Right atrium auricular region (tissue), 2 donors: ENCODE data around the gene CEP170B. TPM values are rescaled to one million over a fixed set of nuclear protein-coding genes. Genes with fewer than 3 reads are reported as not detected.
A peak's percentile ranks its signal among the peaks of the same experiment; 100 is the strongest.

Source experiments
- DNase-seq: peaks from one replicate; pipeline ENCODE4 v3.0.0-alpha.2; 2019; ENCODE audit warnings: low spot score
- H3K27ac ChIP-seq, 2 donors: fragments of 200-600 bp; sonication (generic); 1 replicate in 1 of 2; 2 replicates in 1 of 2; pipeline ENCODE4 v1.5.1; 2016 to 2019
- H3K27me3 ChIP-seq, 2 donors: fragments of 200-600 bp; sonication (generic); one replicate each; pipeline versions ENCODE4 v1.5.1 to v1.6.0; 2017 to 2019
- H3K36me3 ChIP-seq: fragments of 200-600 bp; sonication (generic); one replicate; pipeline ENCODE4 v1.5.1; 2016
- H3K4me1 ChIP-seq, 2 donors: fragments of 200-600 bp; sonication (generic); one replicate each; pipeline versions ENCODE4 v1.5.1 to v1.6.0; 2017 to 2019
- H3K4me3 ChIP-seq, 2 donors: fragments of 200-600 bp; sonication (generic); 1 replicate in 1 of 2; 2 replicates in 1 of 2; pipeline ENCODE4 v1.5.1; 2017 to 2019; ENCODE audit warnings: mild to moderate bottlenecking in 1 of 2, moderate library complexity in 1 of 2
- H3K9me3 ChIP-seq, 2 donors: fragments of 200-600 bp; sonication (generic); one replicate each; pipeline ENCODE4 v1.5.1; 2019
- total RNA-seq, 2 donors: library from RNA; depleted of rRNA; stranded (reverse); fragments of >200 nt; gene quantifications; one replicate each; pipeline ENCODE4 v1.1.0, GENCODE V29; 2016
- TF ChIP-seq, protein P1 (sequence below), 2 donors: fragments of 200-600 bp; sonication (generic); IDR thresholded peaks; one replicate each; pipeline ENCODE4 v1.5.1; 2019; ENCODE audit warnings: antibody characterized with exemption in 2 of 2

The CEP170B gene
- total RNA-seq, 2 donors from 2014 or later: 7.9 to 15.1 TPM

DNA sequence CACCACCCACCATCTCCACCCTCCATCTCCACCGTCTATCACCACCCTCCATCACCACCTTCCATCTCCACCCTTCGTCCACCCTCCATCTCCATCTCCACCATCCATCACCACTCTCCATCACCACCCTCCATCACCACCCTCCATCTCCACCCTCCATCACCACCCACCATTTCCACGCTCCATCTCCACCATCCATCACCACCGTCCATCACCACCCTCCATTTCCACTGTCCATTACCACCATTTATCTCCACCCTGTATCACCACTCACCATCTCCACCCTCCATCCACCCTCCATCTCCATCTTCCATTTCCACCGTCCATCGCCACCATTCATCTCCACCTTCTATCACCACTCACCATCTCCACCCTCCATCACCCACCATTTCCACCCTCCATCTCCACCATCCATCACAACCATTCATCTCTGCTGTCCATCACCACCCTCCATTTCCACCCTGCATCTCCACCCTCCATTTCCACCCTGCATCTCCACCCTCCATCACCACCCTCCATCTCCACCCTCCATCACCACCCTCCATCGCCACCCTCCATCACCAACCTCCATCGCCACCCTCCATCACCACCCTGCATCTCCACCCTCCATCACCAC is 6.1 kb upstream of the CEP170B start:
- no peak overlapping the region for H3K4me3 ChIP-seq
- H3K27me3 ChIP-seq: no peaks in the 10 kb centered on the region
- no peak for DNase-seq
- no peak overlapping the region for H3K27ac ChIP-seq
- H3K4me1 ChIP-seq: peaks cover 0 to under 1% of the 10 kb centered on the region in 2 donors
- TF ChIP-seq, protein P1, sequence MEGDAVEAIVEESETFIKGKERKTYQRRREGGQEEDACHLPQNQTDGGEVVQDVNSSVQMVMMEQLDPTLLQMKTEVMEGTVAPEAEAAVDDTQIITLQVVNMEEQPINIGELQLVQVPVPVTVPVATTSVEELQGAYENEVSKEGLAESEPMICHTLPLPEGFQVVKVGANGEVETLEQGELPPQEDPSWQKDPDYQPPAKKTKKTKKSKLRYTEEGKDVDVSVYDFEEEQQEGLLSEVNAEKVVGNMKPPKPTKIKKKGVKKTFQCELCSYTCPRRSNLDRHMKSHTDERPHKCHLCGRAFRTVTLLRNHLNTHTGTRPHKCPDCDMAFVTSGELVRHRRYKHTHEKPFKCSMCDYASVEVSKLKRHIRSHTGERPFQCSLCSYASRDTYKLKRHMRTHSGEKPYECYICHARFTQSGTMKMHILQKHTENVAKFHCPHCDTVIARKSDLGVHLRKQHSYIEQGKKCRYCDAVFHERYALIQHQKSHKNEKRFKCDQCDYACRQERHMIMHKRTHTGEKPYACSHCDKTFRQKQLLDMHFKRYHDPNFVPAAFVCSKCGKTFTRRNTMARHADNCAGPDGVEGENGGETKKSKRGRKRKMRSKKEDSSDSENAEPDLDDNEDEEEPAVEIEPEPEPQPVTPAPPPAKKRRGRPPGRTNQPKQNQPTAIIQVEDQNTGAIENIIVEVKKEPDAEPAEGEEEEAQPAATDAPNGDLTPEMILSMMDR (IDR thresholded peaks at IDR 0.05): no peak
- no peaks in the 10 kb centered on the region for H3K9me3 ChIP-seq
- no peaks in the 10 kb centered on the region for H3K36me3 ChIP-seq

DNA sequence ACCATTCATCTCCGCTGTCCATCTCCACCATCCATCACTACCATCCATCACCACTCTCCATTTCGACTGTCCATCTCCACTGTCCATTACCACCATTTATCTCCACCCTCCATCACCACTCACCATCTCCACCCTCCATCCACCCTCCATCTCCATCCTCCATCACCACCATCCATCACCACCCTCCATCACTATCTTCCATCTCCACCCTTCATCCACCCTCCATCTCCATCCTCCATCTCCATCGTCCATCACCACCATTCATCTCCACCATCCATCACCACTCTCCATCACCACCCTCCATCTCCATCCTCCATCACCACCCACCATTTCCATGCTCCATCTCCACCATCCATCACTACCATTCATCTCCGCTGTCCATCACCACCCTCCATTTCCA is 5.2 kb upstream of the CEP170B start:
- Histone ChIP-seq H3K36me3 (no peaks in the 10 kb centered on the region), H3K9me3 (no peaks in the 10 kb centered on the region), H3K27ac (no peak overlapping the region), H3K4me3 (no peak overlapping the region), H3K27me3 (no peaks in the 10 kb centered on the region), H3K4me1 (peaks cover 0 to 10% of the 10 kb centered on the region in 2 donors)
- no peak for DNase-seq
- TF ChIP-seq, protein P1 (IDR thresholded peaks at IDR 0.05): no peak

DNA sequence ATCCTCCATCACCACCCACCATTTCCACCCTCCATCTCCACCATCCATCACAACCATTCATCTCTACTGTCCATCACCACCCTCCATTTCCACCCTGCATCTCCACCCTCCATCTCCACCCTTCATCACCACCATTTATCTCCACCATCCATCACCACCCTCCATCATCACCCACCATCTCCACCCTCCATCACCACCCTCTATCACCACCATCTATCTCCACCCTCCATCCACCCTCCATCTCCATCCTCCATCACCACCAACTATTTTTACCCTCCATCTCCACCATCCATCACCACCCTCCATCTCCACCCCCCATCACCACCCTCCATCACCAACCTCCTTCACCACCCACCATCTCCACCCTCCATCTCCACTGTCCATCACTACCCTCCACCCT is 4.7 kb upstream of the CEP170B start:
- no peaks in the 10 kb centered on the region for H3K36me3 ChIP-seq
- peaks cover 0 to 10% of the 10 kb centered on the region in 2 donors for H3K4me1 ChIP-seq
- no peak overlapping the region for H3K4me3 ChIP-seq
- DNase-seq: no peak
- no peak overlapping the region for H3K27ac ChIP-seq
- H3K9me3 ChIP-seq: no peaks in the 10 kb centered on the region
- no peaks in the 10 kb centered on the region for H3K27me3 ChIP-seq
- TF ChIP-seq, protein P1 (IDR thresholded peaks at IDR 0.05): no peak

DNA sequence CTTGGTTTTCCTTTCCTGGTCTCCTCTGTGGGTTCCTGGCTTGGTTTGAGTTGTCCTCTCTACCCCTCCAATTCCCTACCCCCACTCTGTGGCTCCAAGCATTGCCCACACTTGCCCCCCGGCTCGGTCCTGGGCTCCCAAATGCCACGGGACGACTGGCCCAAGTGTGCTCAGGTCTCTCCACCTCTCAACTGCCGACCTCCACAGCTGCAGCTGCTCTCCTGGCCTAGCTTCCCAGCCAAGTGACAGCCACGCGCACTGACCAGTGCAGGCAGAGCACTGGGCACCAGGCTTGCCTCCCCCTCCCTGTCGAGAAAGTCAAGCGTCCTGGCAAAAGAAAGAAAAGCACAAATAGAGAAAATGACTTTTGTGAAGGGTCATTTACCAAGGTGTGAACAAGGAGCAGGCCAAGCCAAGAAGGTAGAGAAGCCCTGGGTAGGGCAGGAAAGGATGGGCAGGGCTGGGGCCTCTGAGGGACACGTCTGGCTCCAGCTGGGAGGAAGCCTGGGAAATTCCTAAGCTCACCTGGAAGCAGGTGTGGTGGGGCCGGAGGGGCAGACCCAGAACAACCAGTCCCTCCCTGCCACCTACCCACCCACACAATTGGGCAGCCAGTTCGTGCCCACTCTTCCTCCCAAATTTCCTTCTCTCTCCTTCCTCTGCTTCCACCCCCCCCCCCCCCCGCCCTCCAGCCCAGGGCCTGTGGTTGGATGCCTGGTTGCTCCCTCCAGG is 1.8 kb upstream of the CEP170B start:
- Histone ChIP-seq H3K27ac (no peak overlapping the region), H3K27me3 (no peaks in the 10 kb centered on the region), H3K4me3 (no peak overlapping the region), H3K9me3 (no peaks in the 10 kb centered on the region), H3K36me3 (no peaks in the 10 kb centered on the region), H3K4me1 (peaks cover 0 to 31% of the 10 kb centered on the region in 2 donors)
- TF ChIP-seq, protein P1 (IDR thresholded peaks at IDR 0.05): no peak
- DNase-seq: no peak

DNA sequence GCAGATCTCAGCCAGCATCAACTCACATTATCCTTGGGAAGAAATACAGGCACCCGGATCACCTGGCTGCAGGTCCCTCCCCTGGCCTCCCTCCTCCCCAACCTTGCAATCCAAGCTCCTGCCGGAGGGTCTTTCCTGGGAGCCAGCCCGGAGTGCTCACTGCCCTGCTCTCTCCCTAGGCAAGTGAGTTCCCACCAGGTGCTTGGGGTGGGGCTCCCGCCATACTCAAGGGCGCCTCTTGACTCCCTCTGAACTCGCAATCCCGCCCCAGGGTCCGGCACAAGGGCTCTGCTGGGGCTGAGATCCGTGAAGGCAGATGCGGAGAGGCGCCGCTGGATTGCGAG is 1.2 kb upstream of the CEP170B start:
- H3K4me3 ChIP-seq: peak overlapping the region in 1 of 2 donors; percentile 62
- no peaks in the 10 kb centered on the region for H3K27me3 ChIP-seq
- TF ChIP-seq, protein P1 (IDR thresholded peaks at IDR 0.05): no peak
- peaks cover 0 to 31% of the 10 kb centered on the region in 2 donors for H3K4me1 ChIP-seq
- H3K27ac ChIP-seq: no peak overlapping the region
- H3K36me3 ChIP-seq: no peaks in the 10 kb centered on the region
- DNase-seq: no peak
- no peaks in the 10 kb centered on the region for H3K9me3 ChIP-seq
